Esophagus muscularis mucosa (tissue), 4 donors: ENCODE data around the gene CHD3.

ENCODE experiments used
- EP300 ChIP-seq: sonication (generic); formaldehyde crosslinking; IDR thresholded peaks from one replicate; pipeline ENCODE4 v1.6.1; 2017; ENCODE audit warnings: antibody characterized with exemption
- POLR2A ChIP-seq: fragments of 450-650 bp; IDR thresholded peaks from one replicate; pipeline ENCODE4 v1.6.1; 2017; ENCODE audit warnings: antibody characterized with exemption, moderate library complexity, mild to moderate bottlenecking, low read depth
- POLR2AphosphoS5 ChIP-seq, 2 donors: sonication (generic); formaldehyde crosslinking; IDR thresholded peaks; one replicate each; pipeline ENCODE4 v1.6.1; 2017; ENCODE audit warnings: antibody characterized with exemption in 2 of 2
- TF ChIP-seq, protein P1 (sequence below), 3 experiments: fragments of 200-600 bp in 2 of 3; fragments of 450-650 bp in 1 of 3; sonication (generic) in 2 of 3; IDR thresholded peaks; one replicate each; pipeline ENCODE4 v1.5.1; 2017 to 2019; ENCODE audit warnings: antibody characterized with exemption in 3 of 3, mild to moderate bottlenecking in 2 of 3, moderate library complexity in 1 of 3

DNA sequence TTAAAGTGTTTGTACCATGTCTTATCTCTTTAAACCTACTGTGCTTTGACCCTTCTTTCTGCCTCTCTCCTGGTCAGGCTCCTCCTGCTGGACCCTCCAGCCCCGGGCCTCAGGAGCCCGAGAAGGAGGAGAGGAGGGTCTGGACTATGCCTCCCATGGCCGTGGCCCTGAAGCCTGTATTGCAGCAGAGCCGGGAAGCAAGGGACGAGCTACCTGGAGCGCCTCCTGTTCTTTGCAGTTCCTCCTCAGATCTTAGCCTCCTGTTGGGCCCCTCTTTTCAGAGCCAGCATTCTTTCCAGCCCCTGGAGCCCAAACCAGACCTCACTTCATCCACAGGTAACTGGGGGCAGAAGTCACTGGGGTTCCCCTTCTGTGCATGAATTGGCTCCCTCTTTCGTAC, 57.1 kb downstream of the CHD3 start:
- TF ChIP-seq, protein P1, sequence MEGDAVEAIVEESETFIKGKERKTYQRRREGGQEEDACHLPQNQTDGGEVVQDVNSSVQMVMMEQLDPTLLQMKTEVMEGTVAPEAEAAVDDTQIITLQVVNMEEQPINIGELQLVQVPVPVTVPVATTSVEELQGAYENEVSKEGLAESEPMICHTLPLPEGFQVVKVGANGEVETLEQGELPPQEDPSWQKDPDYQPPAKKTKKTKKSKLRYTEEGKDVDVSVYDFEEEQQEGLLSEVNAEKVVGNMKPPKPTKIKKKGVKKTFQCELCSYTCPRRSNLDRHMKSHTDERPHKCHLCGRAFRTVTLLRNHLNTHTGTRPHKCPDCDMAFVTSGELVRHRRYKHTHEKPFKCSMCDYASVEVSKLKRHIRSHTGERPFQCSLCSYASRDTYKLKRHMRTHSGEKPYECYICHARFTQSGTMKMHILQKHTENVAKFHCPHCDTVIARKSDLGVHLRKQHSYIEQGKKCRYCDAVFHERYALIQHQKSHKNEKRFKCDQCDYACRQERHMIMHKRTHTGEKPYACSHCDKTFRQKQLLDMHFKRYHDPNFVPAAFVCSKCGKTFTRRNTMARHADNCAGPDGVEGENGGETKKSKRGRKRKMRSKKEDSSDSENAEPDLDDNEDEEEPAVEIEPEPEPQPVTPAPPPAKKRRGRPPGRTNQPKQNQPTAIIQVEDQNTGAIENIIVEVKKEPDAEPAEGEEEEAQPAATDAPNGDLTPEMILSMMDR (IDR thresholded peaks at IDR 0.05): no peak
- TF ChIP-seq EP300 (no peak), POLR2A (no peak), POLR2AphosphoS5 (IDR thresholded peaks at IDR 0.05) (no peak)
